HUES6 (cell line): Measurements from ENCODE around the gene TLE5.

Experiments
- H3K27ac ChIP-seq: 2 replicates; pipeline ENCODE4 v1.7.0; 2013; ENCODE audit warnings: low read depth, mild to moderate bottlenecking, low read length, inconsistent platforms
- H3K27me3 ChIP-seq: 2 replicates; pipeline ENCODE4 v1.6.1; 2013; ENCODE audit warnings: low read length; ENCODE audit not compliant: control insufficient read depth, insufficient read depth
- H3K36me3 ChIP-seq: 2 replicates; pipeline ENCODE4 v1.6.1; 2013; ENCODE audit warnings: low read length; ENCODE audit not compliant: control insufficient read depth, insufficient read depth
- H3K4me1 ChIP-seq: 2 replicates; pipeline ENCODE4 v1.6.1; 2013; ENCODE audit warnings: low read length; ENCODE audit not compliant: control insufficient read depth, insufficient read depth
- H3K4me3 ChIP-seq: 2 replicates; pipeline ENCODE4 v1.5.1; 2013; ENCODE audit warnings: low read depth, low read length
- H3K9ac ChIP-seq: one replicate; pipeline ENCODE4 v1.6.1; 2013; ENCODE audit warnings: mild to moderate bottlenecking, low read length
- H3K9me3 ChIP-seq: 2 replicates; pipeline ENCODE4 v1.6.1; 2013; ENCODE audit warnings: low read depth, low read length; ENCODE audit not compliant: control insufficient read depth, insufficient read depth

Gene TLE5

GRCh38 chr19:3062165-3063105 is at the start of gene TLE5:
Gene TLE5 (minus strand): TSS chr19:3062495. CDS start chr19:3062200, 295 bp downstream.
- Histone ChIP-seq H3K27ac (peak within 1 kb of the TSS; percentile 53; the same call in 1 of the 2 replicates), H3K4me1 (peaks cover 14% of the 10 kb centered on the region), H3K9ac (peak within 1 kb of the TSS; percentile 52), H3K4me3 (peak within 1 kb of the TSS; percentile 72), H3K36me3 (peaks cover 11% of the 10 kb centered on the region), H3K27me3 (peaks cover 23% of the 10 kb centered on the region; the same call in 1 of the 2 replicates), H3K9me3 (no peaks in the 10 kb centered on the region)

GRCh38 chr19:3111586-3112247 is 49.4 kb upstream of the TLE5 start:
- Histone ChIP-seq H3K4me1 (peaks cover 9% of the 10 kb centered on the region; the same call in 1 of the 2 replicates), H3K9me3 (no peaks in the 10 kb centered on the region), H3K36me3 (peaks cover 8% of the 10 kb centered on the region; the same call in 1 of the 2 replicates), H3K9ac (no peak overlapping the region), H3K4me3 (no peak overlapping the region), H3K27me3 (no peaks in the 10 kb centered on the region), H3K27ac (no peak overlapping the region)

- Histone ChIP-seq H3K27ac (no peak overlapping the region), H3K4me1 (0 out of 2 replicates have a peak, but pooled peaks cover 3% of the 10 kb centered on the region), H3K9ac (no peak overlapping the region), H3K4me3 (no peak overlapping the region), H3K36me3 (peaks cover 8% of the 10 kb centered on the region; the same call in 1 of the 2 replicates), H3K27me3 (no peaks in the 10 kb centered on the region), H3K9me3 (no peaks in the 10 kb centered on the region)
These were observed 48.0 kb upstream of the TLE5 start for GRCh38 chr19:3110126-3110825.

GRCh38 chr19:3109491-3109890 is 47.2 kb upstream of the TLE5 start:
- Histone ChIP-seq H3K27me3 (no peaks in the 10 kb centered on the region), H3K9me3 (no peaks in the 10 kb centered on the region), H3K4me1 (0 out of 2 replicates have a peak, but pooled peaks cover 3% of the 10 kb centered on the region), H3K4me3 (no peak overlapping the region), H3K36me3 (peaks cover 4% of the 10 kb centered on the region; the same call in 1 of the 2 replicates), H3K9ac (no peak overlapping the region), H3K27ac (no peak overlapping the region)

- Histone ChIP-seq H3K4me3 (no peak overlapping the region), H3K4me1 (0 out of 2 replicates have a peak, but pooled peaks cover 3% of the 10 kb centered on the region), H3K27me3 (no peaks in the 10 kb centered on the region), H3K27ac (no peak overlapping the region), H3K36me3 (peaks cover 3% of the 10 kb centered on the region; the same call in 1 of the 2 replicates), H3K9ac (no peak overlapping the region), H3K9me3 (no peaks in the 10 kb centered on the region)
These were observed 46.5 kb upstream of the TLE5 start for GRCh38 chr19:3108775-3109174.

GRCh38 chr19:3107658-3108057 is 45.4 kb upstream of the TLE5 start:
- H3K36me3 ChIP-seq: no peaks in the 10 kb centered on the region
- H3K4me3 ChIP-seq: no peak overlapping the region
- H3K9ac ChIP-seq: no peak overlapping the region
- no peaks in the 10 kb centered on the region for H3K27me3 ChIP-seq
- 0 out of 2 replicates have a peak, but pooled peaks cover 3% of the 10 kb centered on the region for H3K4me1 ChIP-seq
- H3K27ac ChIP-seq: no peak overlapping the region
- H3K9me3 ChIP-seq: no peaks in the 10 kb centered on the region

- H3K27me3 ChIP-seq: no peaks in the 10 kb centered on the region
- H3K4me1 ChIP-seq: no peaks in the 10 kb centered on the region
- H3K36me3 ChIP-seq: no peaks in the 10 kb centered on the region
- H3K9me3 ChIP-seq: no peaks in the 10 kb centered on the region
- H3K9ac ChIP-seq: no peak overlapping the region
- H3K27ac ChIP-seq: no peak overlapping the region
- H3K4me3 ChIP-seq: no peak overlapping the region
These were observed 44.3 kb upstream of the TLE5 start for GRCh38 chr19:3106509-3107141.

GRCh38 chr19:3105641-3106508 is 43.6 kb upstream of the TLE5 start:
- no peak overlapping the region for H3K4me3 ChIP-seq
- H3K27ac ChIP-seq: no peak overlapping the region
- H3K9me3 ChIP-seq: no peaks in the 10 kb centered on the region
- H3K9ac ChIP-seq: no peak overlapping the region
- no peaks in the 10 kb centered on the region for H3K36me3 ChIP-seq
- H3K27me3 ChIP-seq: no peaks in the 10 kb centered on the region
- no peaks in the 10 kb centered on the region for H3K4me1 ChIP-seq

- Histone ChIP-seq H3K9ac (no peak overlapping the region), H3K9me3 (no peaks in the 10 kb centered on the region), H3K4me3 (no peak overlapping the region), H3K4me1 (no peaks in the 10 kb centered on the region), H3K27ac (no peak overlapping the region), H3K27me3 (no peaks in the 10 kb centered on the region), H3K36me3 (no peaks in the 10 kb centered on the region)
These were observed 42.4 kb upstream of the TLE5 start for GRCh38 chr19:3104708-3104983.
